Activated CD4-positive, alpha-beta T cell treated with anti-CD3 and anti-CD28 coated beads, Interleukin-2, amount 50 U/mL, for 16 hours (primary cell): Measurements from ENCODE around the gene SUMO3.
A peak's percentile ranks its signal among the peaks of the same experiment; 100 is the strongest.
"Not testable (repeated sequence)": the region's sequence is repeated elsewhere in the genome, so short reads cannot be mapped to it uniquely, and the experiment has no call there.

Experiments used
- DNase-seq: peaks from one replicate; pipeline ENCODE4 v3.0.0-alpha.2; 2020

Gene SUMO3

DNA sequence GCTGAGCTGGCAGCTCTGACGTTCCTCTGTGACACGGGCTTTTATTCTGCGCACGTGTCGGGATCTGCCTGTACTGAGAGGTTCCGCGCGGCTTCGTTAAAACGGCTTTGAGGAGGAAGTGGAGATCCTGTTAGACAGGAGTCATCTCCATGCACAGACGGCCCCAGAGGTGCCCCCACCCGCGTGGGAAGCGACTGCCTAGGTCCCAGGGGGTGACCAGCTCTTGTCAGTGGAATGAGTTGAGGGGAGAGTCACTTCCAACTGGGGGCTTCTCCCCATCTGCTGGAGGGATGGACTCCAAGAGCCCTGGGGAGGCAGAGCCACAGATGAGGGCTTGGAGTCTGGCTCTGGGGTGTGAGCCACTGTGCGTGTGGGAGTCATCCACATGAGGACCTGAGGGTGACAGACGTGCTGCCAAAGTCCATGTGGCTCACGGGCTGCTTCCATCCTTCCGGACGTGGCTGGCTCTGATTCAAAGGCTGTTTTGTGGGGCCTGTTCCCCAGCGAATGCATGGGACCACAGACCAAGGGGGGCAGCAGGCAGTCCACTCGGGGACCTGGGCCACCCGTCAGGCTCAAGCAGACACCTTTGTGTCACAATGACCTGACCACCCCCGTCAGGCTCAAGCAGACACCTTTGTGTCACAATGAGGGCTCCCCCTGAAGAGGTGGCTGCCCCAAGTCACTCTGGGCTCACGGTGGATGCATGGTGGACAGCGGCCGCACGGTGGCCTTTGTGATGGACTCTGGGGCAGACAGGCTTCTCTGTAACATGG lies 28.8 kb upstream of the SUMO3 start:
- DNase-seq = no peak

DNA sequence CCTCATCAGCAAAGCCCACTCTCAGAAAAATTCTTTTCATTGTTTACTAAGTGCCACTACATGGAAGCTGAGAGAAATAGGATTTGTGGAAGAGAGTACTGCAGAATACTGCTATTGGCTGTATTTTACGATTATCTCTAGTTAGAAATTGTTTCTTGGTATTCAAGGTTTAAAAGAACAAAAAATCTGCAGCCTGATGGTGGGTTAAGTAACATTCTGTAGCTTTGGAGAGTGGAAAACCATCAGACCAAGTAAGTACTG lies 28.3 kb upstream of the SUMO3 start:
- DNase-seq = no peak

GRCh38 chr21:44845418-44846223 lies 27.8 kb upstream of the SUMO3 start:
- DNase-seq = peak; percentile 59

DNA sequence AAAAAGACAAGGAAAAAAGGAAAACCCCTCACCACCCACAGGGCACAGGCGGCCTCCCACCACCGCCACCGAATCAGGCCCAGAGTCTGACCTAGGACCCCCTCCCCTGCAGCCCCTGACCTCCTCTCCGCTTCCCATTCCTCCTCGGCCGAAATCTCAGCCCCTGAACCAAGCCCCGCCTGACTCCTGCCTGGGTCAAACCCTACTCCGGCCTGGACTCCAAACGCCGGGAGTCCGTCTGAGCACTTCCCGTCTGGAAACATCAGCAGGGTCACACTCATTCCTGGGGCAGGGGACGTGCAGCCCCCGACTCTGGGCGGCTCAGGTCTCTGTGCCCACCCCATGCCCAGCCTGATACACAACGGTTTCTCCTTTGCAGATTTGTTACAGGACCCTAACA lies 26.4 kb upstream of the SUMO3 start:
- DNase-seq = no peak

GRCh38 chr21:44842721-44843445 lies 25.0 kb upstream of the SUMO3 start:
- DNase-seq = no peak

DNA sequence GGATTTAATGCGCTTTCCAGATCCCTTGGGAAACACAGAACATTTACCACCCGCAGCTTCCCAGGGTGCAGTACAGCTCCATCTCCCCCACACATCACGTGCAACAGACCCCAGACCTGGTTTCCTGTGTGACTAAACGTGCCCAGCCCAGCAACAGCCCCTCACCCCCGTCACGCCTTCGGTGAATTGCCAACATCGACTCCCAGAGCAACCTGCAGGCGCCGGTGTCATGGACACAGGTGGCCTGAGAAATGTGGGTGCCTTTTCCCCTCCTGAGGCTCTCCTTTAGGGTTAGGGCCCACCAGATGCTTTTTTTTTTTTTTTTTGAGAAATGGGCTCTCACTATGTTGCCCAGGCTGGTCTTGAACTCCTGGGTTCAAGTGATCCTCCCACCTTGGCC lies 24.2 kb upstream of the SUMO3 start:
- DNase-seq = no peak

DNA sequence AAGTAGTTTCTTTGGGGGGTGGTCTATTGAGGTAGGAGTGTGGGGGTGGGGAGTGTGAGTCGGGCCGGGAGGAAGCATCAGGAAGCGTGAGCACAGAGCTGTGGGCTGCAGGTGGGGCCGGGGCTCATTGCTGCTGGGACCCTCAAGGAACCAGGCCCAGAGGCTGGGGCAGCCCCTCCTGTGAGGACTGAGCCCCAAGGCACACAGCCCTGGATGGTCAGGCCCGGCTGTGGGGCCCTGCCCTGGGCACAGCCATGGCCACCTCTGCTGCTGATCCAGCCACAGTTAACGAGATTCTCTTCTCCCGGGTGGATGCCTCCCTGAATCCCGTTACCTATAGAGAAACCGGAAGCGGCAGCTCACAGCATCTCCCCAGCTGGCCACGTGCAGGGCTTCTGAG lies 22.9 kb upstream of the SUMO3 start:
- no peak for DNase-seq

GRCh38 chr21:44838951-44839350 lies 21.1 kb upstream of the SUMO3 start:
- no peak for DNase-seq

GRCh38 chr21:44838039-44838895 lies 20.4 kb upstream of the SUMO3 start:
- DNase-seq = no peak

- no peak for DNase-seq
Measured at GRCh38 chr21:44837537-44837936, 19.7 kb upstream of the SUMO3 start.

DNA sequence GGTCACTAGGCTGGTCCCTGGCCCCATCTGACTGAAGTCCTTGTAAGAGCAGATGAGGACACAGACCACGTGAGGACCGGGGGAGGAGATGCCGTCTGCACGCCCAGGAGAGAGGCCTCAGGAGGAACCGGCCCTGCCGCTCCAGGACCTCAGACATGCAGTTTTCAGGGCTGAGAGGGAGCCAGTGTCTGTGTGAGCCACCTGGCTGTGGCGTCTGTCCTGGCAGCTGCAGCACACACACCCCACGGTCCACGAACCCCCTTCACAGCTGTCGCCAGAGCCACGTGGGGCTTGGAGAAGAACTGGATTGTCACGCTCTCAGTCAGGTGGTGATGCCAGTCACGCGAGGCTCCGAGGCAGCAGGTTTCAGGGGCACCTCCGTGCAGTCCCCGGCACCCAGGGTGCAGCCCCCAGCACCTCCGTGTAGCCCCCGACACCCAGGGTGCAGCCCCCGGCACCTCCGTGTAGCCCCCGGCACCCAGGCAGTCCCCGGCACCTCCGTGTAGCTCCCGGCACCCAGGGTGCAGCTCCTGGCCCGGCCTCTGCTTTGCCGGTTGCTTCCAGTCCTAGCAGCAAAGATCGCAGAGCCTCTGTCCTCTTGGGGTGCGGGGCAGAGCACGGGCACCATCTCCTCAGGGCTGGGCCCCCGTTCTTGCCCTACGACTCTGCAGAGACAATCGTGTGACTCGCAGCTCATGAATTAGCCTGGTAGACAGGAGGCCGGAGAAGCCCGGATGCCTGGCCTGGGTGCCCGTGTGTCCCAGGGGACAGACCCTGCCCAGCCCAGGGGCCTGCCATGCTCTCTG lies 19.0 kb upstream of the SUMO3 start:
- DNase-seq = no peak

- no peak for DNase-seq
Measured at GRCh38 chr21:44836349-44836665, 18.4 kb upstream of the SUMO3 start.

- DNase-seq = no peak
Measured at GRCh38 chr21:44835647-44835973, 17.7 kb upstream of the SUMO3 start.

GRCh38 chr21:44834951-44835646 lies 17.2 kb upstream of the SUMO3 start:
- no peak for DNase-seq

DNA sequence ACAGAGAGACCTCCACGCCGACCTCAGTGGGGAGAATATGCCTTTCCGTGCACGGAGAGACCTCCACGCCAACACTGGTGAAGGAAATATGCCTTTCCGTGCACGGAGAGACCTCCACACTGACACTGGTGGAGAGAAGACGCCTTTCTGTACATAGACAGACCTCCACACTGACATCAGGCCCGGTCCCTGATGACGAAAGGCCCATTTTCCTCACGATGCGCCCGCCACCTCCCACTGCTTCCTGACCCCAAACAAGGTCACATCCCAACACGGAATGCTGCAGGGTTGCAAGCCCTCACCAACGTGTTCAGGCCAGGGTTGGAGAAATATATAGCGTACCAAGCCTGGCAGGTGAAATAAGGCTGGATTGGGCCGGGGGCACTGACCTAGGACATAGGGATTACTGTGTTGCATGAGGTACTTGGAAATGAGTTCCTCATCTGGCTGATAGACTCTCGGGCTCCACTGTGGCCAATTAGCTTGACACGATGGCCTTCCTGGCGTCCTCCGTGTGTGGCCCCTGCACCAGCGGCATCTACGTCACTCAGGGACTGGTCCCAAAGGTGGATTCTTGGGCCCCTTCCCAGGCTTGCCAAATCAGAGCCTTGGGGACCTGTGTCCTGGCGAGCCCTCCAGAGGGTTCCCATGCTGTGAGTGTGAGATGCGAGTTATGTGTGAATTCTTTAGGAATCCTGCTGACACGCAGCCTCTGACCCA lies 16.5 kb upstream of the SUMO3 start:
- no peak for DNase-seq

DNA sequence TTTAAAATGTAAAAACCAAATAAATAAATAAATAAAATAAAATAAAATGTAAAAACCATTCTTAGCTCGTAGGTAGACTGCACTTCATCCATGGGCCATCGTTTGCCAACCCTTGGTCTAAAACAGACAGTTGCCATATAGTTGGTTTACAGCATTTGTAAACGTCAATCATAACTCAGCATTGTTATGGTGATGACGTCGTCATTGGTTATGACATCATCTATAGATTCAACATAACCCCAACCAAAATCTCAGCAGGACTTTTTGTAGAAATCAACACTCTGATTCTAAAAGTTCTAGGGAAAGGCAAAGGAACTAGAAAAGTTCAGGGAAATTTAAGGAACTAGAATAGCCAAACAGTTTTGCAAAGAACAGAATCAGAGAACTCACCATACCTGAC lies 15.8 kb upstream of the SUMO3 start:
- no peak for DNase-seq

DNA sequence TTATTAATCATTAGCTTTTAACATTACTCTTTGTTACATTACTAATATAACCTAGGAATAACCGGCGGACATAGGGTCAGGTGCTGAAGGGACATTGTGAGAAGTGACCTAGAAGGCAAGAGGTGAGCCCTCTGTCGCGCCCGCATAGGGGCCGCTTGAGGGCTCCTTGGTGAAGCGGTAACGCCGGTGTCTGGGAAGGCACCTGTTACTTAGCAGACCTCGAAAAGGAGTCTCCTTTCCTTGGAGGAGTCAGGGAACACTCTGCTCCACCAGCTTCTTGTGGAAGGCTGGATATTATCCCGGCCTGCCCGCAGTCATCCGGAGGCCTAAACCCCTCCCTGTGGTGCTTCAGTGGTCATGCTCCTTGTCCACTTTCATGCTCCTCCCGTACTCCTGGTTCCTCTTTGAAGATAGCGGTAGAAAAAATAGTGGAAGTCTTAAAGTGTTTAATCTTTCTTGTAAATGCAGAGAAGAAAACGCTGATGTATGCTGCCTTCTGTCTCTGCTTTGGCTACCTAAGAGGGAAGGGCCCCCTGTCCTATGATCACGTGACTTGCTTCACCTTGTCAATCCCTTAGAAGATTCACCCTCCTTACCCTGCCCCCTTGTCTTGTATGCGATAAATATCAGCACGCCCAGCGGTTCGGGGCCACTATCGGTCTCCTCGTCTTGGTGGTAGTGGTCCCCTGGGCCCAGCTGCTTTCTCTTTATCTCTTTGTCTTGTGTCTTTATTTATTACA lies 14.8 kb upstream of the SUMO3 start:
- not testable (repeated sequence) for DNase-seq

DNA sequence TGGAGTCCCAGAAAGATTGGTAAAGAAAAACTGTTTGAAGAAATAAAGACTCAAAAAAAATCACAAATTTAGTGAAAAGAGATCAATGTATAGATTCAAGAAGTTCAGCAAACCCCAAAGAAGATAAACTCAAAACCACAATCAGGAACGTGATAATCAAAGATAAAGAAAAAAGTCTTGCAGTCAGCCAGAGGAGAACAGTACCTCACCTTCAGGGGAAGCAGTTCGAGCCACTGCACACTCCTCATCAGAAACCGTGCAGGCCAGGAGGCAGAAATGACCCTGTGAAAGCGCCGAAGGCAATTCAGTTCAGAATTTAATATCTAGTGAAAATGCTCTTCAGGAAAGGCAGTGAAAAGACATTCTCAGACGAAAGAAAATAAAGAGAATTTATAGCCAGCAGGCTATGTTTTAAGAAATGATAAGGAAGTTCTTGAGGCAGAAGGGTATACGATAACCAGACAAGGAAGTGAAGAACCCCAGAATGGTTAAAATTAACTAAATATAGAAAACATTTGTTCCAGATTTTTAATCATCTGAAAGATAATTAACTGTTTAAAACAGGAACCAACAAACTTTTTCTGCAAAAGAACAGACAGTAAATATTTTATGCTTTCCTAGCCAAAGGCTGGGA lies 13.5 kb upstream of the SUMO3 start:
- DNase-seq = no peak

- DNase-seq = no peak
Measured at GRCh38 chr21:44829507-44830092, 11.7 kb upstream of the SUMO3 start.
